ENCODE results near the gene GSTT4. TPM values are rescaled to one million over a fixed set of nuclear protein-coding genes. Genes with fewer than 3 reads are reported as not detected.

The GSTT4 gene
- total RNA-seq, 4 donors from 2014 or later = not detected

- Histone ChIP-seq H3K4me3 (no peak overlapping the region), H3K27ac (no peak overlapping the region), H3K36me3 (peaks cover 0 to 52% of the 10 kb centered on the region in 2 donors), H3K9me3 (no peaks in the 10 kb centered on the region), H3K27me3 (no peaks in the 10 kb centered on the region), H3K4me1 (no peaks in the 10 kb centered on the region)
- no peak for DNase-seq
- in situ Hi-C loops (cut with MboI; ENCODE audit: low sequenced_read_pairs in 4 of 4) (no loop called here), intact Hi-C loops (cut with DNase I; ENCODE audit: low total_unique reads) (no loop called here)
- TF ChIP-seq, protein P1, sequence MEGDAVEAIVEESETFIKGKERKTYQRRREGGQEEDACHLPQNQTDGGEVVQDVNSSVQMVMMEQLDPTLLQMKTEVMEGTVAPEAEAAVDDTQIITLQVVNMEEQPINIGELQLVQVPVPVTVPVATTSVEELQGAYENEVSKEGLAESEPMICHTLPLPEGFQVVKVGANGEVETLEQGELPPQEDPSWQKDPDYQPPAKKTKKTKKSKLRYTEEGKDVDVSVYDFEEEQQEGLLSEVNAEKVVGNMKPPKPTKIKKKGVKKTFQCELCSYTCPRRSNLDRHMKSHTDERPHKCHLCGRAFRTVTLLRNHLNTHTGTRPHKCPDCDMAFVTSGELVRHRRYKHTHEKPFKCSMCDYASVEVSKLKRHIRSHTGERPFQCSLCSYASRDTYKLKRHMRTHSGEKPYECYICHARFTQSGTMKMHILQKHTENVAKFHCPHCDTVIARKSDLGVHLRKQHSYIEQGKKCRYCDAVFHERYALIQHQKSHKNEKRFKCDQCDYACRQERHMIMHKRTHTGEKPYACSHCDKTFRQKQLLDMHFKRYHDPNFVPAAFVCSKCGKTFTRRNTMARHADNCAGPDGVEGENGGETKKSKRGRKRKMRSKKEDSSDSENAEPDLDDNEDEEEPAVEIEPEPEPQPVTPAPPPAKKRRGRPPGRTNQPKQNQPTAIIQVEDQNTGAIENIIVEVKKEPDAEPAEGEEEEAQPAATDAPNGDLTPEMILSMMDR (IDR thresholded peaks at IDR 0.05 in 4 of 5, conservative IDR thresholded peaks at IDR 0.05 in 1 of 5) = no peak
- TF ChIP-seq POLR2A (IDR thresholded peaks at IDR 0.05) = no peak
- no peak for ATAC-seq
These were observed 35.7 kb upstream of the GSTT4 start for GRCh38 chr22:24040946-24041345.

- Histone ChIP-seq H3K36me3 (peaks cover 0 to 50% of the 10 kb centered on the region in 2 donors), H3K27me3 (no peaks in the 10 kb centered on the region), H3K9me3 (no peaks in the 10 kb centered on the region), H3K4me1 (no peaks in the 10 kb centered on the region), H3K27ac (no peak overlapping the region), H3K4me3 (no peak overlapping the region)
- in situ Hi-C loops (cut with MboI; ENCODE audit: low sequenced_read_pairs in 4 of 4) = no loop called here
- intact Hi-C loops (cut with DNase I; ENCODE audit: low total_unique reads) = no loop called here
- no peak for DNase-seq
- ATAC-seq = no peak
- no peak for TF ChIP-seq POLR2A (IDR thresholded peaks at IDR 0.05)
- TF ChIP-seq, protein P1 (IDR thresholded peaks at IDR 0.05 in 4 of 5, conservative IDR thresholded peaks at IDR 0.05 in 1 of 5) = no peak
These were observed 33.8 kb upstream of the GSTT4 start for GRCh38 chr22:24039046-24039445.

DNA sequence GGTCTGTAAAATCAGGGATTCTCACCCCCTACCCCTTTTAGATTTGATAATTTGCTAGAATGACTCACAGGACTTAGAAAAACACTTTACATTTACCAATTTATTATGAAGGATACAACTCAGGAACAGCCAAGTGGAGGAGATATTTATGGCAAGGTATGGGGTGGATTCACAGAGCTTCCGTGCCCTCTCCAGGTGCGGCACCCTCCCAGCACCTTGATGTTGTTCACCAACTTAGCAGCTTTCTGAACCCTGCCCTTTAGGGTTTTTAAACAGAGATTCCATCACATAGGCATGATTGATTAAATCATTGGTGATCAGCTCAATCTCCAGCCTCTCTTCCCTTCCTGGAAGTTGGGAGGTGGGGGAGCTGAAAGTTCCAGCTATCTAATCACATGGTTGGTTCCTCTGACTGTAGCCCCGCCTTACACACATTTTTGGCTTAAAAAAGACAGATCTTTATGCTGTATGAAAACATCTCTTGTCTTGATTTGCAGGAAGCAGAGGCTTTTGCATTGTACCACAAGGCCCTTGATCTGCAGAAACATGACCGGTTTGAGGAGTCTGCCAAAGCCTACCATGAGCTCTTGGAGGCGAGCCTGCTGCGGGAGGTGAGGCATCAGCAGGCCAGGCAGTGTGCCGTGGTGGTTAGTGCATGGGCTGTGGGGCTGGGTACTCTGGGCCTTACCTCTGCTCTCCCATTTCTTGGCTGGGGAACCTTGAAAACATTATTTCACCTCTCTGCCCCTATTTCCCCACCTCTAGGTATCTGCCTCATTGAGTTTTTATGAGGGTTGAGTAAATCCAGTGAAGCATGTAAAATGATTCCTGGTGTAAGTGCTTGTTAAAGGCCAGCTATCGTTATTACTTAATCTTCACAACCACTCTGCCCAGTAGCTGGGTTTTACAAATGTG is 32.9 kb upstream of the GSTT4 start:
- intact Hi-C loops (cut with DNase I; ENCODE audit: low total_unique reads) (no loop called here), in situ Hi-C loops (cut with MboI; ENCODE audit: low sequenced_read_pairs in 4 of 4) (no loop called here)
- Histone ChIP-seq H3K27me3 (no peaks in the 10 kb centered on the region), H3K4me3 (no peak overlapping the region), H3K36me3 (peaks cover 0 to 50% of the 10 kb centered on the region in 2 donors), H3K27ac (no peak overlapping the region), H3K4me1 (no peaks in the 10 kb centered on the region), H3K9me3 (no peaks in the 10 kb centered on the region)
- ATAC-seq (no peak), DNase-seq (no peak)
- no peak for TF ChIP-seq POLR2A (IDR thresholded peaks at IDR 0.05)
- TF ChIP-seq, protein P1 (IDR thresholded peaks at IDR 0.05 in 4 of 5, conservative IDR thresholded peaks at IDR 0.05 in 1 of 5) = no peak

- peaks cover 0 to 39% of the 10 kb centered on the region in 2 donors for H3K36me3 ChIP-seq
- DNase-seq = no peak
- peaks cover 4 to 14% of the 10 kb centered on the region in 2 donors for H3K4me1 ChIP-seq
- intact Hi-C loops (cut with DNase I; ENCODE audit: low total_unique reads) (no loop called here), in situ Hi-C loops (cut with MboI; ENCODE audit: low sequenced_read_pairs in 4 of 4) (no loop called here)
- H3K9me3 ChIP-seq = no peaks in the 10 kb centered on the region
- no peak overlapping the region for H3K4me3 ChIP-seq
- H3K27ac ChIP-seq = no peak overlapping the region
- no peak for TF ChIP-seq POLR2A (IDR thresholded peaks at IDR 0.05)
- TF ChIP-seq, protein P1 (IDR thresholded peaks at IDR 0.05 in 4 of 5, conservative IDR thresholded peaks at IDR 0.05 in 1 of 5) = no peak
- no peak for ATAC-seq
- H3K27me3 ChIP-seq = no peaks in the 10 kb centered on the region
These were observed 30.0 kb upstream of the GSTT4 start for GRCh38 chr22:24035296-24035695.

Data from gastrocnemius medialis (tissue), 4 donors.